ENCODE measurements around the gene MFSD6. TPM values are rescaled to one million over a fixed set of nuclear protein-coding genes. Genes with fewer than 3 reads are reported as not detected.

Gene MFSD6
- total and polyA plus RNA-seq, 2 of the 8 experiments (the other 6 are each of a cell fraction or from before 2014, with no cell fraction given), result 1.8 to 5.1 TPM

DNA sequence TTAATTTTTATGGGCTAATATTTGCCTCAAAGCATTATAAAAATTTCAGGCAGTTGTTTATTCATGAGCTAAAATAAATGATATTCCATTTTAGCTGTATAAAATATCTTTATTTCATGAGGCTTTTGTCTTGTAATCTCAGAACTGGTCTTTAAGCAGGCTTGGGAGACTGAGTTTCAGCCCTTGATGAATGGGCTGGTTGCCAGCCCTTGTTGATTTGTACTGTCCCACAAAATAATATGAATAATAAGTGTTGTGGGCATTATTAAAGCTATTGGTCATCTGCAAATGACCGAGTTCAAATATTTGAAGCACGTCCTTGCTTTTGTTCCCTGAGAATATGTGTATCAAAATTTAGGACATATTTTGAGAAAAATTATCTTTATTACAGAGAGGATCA lies 46.6 kb upstream of the MFSD6 start (continued):
- TF ChIP-seq CHD7 (IDR thresholded peaks at IDR 0.05; ENCODE audit: insufficient replicate concordance, low read length) (no peak), TAF1 (IDR thresholded peaks at IDR 0.05; ENCODE audit: low read depth, low read length) (no peak), RBBP5 (IDR thresholded peaks at IDR 0.05; ENCODE audit: borderline replicate concordance, low read depth, low read length) (no peak), BCL11A (IDR thresholded peaks at IDR 0.05; ENCODE audit: low read depth in 2 of 2, low read length in 2 of 2) (no peak), BRCA1 (IDR thresholded peaks at IDR 0.05; ENCODE audit: low read depth, low read length) (no peak)
